HK-2 (cell line): ENCODE data around the gene DRC3.
"Not testable (repeated sequence)": the region's sequence is repeated elsewhere in the genome, so short reads cannot be mapped to it uniquely, and the experiment has no call there.

Experiments used
- DNase-seq: peaks from one replicate; pipeline ENCODE4 v3.0.0-alpha.2; 2018; ENCODE audit not compliant: unreplicated experiment

Gene DRC3

GRCh38 chr17:17972126-17972951 is at the start of gene DRC3, which contains the start of gene TOM1L2:
TSS of gene DRC3 (plus strand) at chr17:17972862. CDS start at chr17:17977599, 4,737 bp downstream.
TSS of gene TOM1L2 (minus strand) at chr17:17972400. CDS start at chr17:17972313, 87 bp downstream.
- peak; percentile 100 for DNase-seq

- no peak for DNase-seq
These were observed 48.4 kb upstream of the DRC3 start for GRCh38 chr17:17924131-17924856.

GRCh38 chr17:17924857-17925250 is 47.8 kb upstream of the DRC3 start:
- no peak for DNase-seq

DNA sequence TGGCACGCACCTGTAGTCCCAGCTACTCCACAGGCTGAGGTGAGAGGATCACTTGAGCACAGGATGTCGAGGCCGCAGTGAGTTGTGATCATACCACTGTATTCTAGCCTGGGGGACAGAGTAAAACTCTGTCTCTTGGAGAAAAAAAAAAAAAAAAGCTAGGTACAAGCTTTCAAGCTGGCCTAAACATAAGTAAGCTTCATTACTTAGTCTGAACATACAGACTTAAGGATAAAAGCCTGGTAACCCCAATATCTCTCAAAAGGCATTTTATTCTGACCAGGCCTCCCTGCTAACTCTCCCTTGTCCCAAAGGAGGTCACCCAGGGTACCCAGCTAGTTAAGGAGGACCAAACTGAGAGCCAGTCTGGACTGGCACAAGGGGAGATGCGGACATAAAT is 46.6 kb upstream of the DRC3 start:
- DNase-seq, result no peak

GRCh38 chr17:17926840-17927449 is 45.7 kb upstream of the DRC3 start:
- DNase-seq, result no peak

DNA sequence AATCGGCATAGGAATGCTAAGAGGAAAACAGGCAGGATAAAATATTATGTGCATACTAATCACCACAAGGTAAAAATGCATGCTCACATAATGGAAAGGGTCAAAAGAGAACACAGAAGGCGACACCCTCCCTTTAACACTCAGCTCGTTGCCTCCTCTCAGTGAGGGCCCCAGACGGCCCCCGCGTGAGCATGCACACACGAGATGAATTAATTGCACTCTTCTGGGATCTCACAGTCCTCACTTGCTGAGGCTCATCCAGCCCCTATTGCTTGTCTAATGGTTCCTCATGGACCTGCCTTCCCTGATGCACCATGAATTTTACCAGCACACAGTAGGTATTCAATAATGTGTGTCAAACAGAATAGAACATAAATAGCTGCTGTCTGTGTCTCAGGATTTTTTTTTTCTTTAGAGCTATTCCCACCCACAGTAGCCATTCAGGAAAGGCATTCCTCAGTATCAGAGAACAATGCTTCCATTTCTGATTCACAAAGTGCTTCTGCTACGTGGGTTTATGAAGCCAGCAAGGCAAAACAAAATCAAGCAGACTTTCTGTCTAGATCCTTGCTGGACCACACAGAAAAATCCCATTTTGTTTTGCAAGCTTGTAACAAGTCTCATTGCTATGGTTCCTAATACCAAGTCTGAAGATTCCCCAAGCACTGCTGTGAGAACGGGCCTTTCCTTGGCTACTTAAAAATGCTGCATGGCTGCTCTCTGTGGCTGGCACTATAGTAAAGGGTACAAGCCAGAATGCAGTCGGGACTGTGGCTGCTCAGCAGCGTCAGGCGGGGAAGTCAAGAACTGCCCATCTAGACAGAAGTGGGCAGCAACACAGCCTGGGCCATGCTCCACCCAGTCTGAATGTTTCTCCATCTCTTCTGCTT is 44.0 kb upstream of the DRC3 start:
- DNase-seq, result no peak

- DNase-seq, result no peak
These were observed 42.8 kb upstream of the DRC3 start for GRCh38 chr17:17929655-17930380.

GRCh38 chr17:17930674-17931073 is 42.0 kb upstream of the DRC3 start:
- no peak for DNase-seq

GRCh38 chr17:17931159-17931558 is 41.5 kb upstream of the DRC3 start:
- no peak for DNase-seq

GRCh38 chr17:17933775-17934174 is 38.9 kb upstream of the DRC3 start:
- no peak for DNase-seq

GRCh38 chr17:17934214-17934613 is 38.4 kb upstream of the DRC3 start:
- DNase-seq, result no peak

- no peak for DNase-seq
These were observed 37.9 kb upstream of the DRC3 start for GRCh38 chr17:17934806-17935205.

DNA sequence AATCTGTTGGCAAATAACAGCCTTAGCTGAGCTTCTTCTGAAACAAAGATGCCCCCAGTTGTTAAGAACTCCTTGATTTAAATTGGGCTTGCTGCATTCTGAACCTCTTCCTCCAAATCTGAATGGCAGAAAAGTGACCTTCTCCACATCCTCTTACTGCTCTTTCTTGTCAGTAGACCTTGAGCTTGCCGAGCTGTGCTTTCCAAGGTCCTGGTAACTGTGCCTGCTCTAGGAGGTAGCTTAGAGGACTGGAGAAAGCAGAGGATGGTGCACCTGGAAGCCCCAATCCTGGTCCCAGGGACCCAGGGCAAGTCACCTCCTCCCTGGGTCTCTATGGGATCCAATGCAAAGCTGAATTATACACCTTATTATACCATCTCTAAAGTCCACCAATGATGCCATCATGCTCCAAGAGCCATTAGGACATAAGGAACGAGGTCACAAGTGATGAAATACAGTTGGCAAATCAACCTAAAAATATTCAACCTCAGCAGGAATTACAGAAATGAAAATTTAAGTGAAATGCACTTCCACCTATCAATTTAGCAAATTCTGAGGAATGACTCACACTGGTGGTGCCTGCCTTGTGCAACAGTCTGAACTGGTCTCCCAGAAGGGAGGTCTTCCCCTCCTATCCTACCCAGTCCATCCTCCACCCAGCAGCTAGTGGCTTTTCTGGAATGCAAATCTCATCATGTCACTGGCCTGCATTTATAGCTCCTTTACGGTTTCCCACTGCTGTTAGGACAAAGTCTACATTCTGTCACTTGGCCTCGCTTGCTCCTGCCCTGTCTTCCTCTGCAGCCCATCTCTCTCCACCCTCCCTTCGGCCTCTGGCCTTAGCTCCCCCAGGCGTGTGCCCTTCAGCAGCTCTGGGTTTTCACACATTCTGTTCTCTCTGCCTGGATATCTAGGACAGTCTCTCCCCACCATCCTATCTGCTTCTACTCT is 37.1 kb upstream of the DRC3 start:
- DNase-seq, result no peak

DNA sequence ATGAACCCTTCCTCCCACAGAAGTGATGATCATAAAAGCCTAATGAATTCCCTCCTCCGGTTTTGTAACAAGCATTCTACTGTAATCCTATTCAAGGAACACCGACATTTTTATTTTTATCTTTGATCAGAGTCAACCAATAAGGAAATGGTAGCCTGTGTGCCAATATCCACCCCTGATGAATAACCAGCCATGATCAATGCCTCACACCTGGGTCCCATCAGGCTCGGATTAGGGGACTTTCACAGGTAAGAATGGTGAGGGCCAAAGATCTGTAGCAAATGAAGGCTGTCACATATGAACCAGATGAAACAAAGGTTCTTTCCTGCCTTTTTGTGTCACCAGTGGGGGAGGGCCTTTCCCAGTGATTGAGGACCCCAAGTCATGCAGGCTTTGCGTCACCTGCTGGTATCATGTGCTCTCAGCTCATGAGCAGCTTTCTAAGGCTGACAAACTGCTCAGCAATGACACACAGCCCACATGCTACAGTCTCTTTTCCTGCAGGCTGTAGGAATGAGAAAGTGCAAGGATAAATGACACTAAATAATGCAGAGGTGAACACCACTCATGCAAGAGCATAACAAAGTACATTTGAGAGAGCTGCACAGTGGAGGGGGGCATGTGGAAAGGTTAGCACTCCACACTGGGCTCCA is 35.3 kb upstream of the DRC3 start:
- DNase-seq, result no peak

GRCh38 chr17:17937958-17938357 is 34.7 kb upstream of the DRC3 start:
- no peak for DNase-seq

DNA sequence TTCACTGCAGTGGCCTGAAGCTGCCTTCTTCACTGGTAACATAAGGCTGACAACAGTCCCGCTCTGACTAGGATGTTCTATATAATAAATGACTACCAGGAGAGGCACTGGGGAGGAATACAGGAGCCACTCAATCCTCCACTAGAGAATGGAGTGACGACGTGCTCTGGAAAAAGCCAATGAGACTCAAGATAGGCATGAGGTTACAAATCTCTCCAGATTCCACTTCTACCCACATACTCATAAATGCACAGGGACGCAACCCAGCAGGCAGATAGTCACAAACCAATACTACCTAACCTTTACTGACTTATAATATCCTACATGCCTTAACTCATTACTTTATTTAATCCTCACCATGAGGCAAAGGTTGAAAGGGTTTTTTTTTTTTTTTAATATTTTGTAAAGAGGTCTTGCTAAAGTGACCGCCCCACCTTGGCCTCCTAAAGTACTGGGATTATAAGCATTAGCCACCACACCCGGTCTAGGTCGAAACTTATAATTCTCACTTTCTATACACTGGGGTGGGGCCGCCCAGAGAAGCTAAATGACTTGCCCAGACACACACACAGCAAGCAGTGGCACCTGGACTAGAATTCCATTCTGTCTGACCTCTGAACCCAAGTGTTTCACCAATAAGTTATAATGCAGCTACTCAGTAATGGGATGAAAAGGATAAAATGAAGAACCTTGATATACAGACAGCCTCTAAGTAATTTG is 34.1 kb upstream of the DRC3 start:
- no peak for DNase-seq

GRCh38 chr17:17939941-17940340 is 32.7 kb upstream of the DRC3 start:
- not testable (repeated sequence) for DNase-seq

DNA sequence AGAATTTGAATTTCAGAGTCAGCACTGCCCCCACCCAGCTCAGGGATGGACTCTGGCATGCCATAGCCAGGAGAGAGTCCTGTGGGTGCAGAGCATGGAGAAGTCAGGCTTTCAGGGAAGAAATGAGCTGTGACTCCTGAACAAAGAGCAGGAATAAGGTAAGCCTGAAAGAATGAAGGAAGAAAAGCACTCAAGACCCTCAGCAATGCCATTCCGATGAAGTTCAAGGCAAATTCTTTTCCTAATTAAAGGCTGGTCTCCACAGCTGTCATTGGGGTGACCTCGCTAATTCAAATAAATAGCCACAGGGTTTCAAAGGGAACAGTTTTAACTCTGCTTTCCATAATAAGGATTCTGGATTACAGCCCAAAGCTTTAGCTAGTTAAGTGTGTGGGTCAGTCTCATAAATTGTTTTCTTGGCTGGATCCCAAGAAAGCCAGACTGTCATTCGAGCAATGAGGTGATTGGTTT is 32.2 kb upstream of the DRC3 start:
- no peak for DNase-seq
